HG03135 (cell line): ENCODE data around the gene TWNK.
"Not testable (repeated sequence)": the region's sequence is repeated elsewhere in the genome, so short reads cannot be mapped to it uniquely, and the experiment has no call there.

ENCODE experiments used
- ATAC-seq: cut with Tn5 transposase; IDR thresholded peaks from one replicate; pipeline ENCODE4 v1.9.1; 2021; ENCODE audit warnings: mild to moderate bottlenecking, moderate library complexity; ENCODE audit not compliant: unreplicated experiment

TWNK gene

DNA sequence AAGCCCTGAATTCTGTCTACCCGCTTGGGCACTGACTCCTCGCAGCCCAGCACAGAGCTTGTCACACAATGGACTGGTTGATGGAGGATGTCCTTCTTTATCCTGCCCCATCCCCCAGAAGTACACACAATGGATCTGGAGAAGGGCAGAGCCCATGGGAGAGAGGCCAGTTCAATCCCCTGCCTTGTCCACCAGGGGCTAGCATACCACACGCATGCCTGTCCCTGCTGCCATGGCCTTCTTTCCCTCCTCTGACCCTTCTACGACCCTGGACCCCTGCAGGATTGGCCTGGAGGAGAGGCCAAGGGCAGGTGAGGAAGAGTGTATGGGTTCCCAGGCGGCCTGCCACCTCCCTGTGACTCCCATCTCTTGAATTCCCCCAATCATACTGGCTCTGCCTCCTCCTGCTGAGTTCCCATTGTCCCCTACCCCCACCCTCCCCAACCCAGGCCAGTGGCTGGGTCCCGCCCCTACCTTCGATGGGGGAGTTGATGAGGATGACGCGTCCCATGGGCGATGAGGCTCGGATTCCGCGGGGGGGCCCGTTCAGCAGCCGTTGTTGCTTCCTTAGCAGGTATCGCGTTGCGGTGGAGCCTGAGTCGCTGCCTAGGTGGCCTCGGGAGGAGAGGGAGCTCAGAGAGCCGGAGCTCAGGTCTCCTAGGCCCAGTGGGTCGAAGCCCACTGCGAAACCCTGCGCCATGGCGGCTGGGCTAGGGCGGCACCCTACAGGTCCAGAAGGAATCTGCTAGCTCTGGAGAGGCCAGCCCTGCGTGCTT, 42.4 kb downstream of the TWNK start:
- ATAC-seq = no peak

GRCh38 chr10:101030496-101031127, 43.3 kb downstream of the TWNK start:
- ATAC-seq = no peak

GRCh38 chr10:101031128-101031795, 43.9 kb downstream of the TWNK start, which contains the start of the genes PDZD7 and SFXN3:
Gene PDZD7 (minus strand): TSS chr10:101031129. CDS start chr10:101030219, 910 bp downstream.
Gene SFXN3 (plus strand): TSS chr10:101031234. CDS start chr10:101034695, 3,461 bp downstream.
- ATAC-seq = peak; percentile 88

- no peak for ATAC-seq
These were observed 44.7 kb downstream of the TWNK start for GRCh38 chr10:101031796-101032636.

DNA sequence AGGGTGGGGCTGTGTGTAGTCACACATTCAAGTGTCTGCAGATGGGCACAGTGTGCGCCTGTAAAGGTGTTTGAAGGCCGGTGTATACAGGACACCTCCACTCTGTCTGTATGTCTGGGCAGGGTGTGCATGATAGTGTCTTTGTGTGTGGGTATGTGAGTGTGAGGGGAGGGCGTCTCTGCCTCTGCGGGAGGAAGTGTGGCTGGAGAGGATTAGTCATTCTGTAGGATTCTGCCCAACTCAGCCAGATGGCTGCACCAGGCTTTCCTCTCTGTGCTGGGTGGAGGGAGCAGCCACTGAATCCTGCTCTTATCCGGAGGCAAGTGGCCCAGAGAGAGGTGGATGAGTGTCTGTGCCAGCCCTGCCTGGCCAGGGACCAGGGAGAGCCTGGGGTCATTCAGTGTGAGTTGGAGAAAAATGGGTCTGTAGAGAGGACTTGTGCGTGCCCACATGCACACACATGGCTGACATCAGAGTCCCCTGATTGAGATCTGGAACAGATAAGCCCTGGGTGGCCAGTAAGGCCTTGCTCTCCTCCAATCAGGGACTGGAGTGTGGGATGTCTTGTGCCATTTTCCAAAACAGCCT, 45.4 kb downstream of the TWNK start:
- ATAC-seq = no peak

GRCh38 chr10:101033276-101033675, 45.9 kb downstream of the TWNK start:
- no peak for ATAC-seq

- ATAC-seq = not testable (repeated sequence)
These were observed 47.1 kb downstream of the TWNK start for GRCh38 chr10:101034404-101034803.

DNA sequence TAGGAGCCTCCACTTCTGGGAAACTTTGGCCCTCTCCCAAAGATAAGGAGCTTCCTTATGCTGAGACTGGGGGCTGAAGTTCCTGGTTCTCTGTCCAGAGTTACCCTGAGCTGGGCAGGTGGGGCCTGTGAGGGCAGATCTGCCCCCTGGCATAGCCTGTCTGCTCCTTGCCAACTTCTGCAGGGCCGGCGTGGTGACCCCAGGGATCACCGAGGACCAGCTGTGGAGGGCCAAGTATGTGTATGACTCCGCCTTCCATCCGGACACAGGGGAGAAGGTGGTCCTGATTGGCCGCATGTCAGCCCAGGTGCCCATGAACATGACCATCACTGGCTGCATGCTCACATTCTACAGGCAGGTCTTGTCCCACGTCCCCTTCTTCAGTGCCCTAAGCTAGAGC, 48.0 kb downstream of the TWNK start:
- no peak for ATAC-seq

DNA sequence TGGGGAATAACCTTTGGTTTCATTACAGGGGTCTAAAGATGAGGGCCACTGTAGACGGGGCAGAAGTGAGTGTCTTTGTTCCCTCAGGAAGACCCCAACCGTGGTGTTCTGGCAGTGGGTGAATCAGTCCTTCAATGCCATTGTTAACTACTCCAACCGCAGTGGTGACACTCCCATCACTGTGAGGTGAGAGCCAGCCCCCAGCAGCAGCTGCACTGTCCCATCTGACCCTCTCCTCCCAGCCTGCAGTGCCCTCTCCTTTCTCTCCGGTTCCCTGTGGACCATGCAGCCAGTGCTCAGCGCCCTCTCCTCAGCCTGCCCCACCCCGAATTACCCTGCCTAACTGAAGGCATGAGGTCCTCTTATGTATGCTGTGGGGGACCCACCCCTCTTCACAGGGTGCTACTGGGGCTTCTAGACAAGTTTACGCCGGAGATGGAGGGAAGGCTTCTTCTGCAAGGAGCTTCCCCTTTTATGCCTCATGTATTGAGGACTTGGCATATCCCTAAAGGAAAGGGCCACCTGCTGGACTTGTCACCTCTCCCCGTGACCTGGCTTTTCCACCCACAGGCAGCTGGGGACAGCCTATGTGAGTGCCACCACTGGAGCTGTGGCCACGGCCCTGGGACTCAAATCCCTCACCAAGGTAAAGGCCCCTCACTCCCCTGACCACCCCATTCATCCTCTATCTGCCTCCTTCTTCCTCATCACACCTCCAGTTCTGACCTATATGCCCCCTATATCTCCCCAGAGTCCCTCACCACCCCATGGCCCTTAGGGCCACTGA, 48.8 kb downstream of the TWNK start:
- no peak for ATAC-seq

DNA sequence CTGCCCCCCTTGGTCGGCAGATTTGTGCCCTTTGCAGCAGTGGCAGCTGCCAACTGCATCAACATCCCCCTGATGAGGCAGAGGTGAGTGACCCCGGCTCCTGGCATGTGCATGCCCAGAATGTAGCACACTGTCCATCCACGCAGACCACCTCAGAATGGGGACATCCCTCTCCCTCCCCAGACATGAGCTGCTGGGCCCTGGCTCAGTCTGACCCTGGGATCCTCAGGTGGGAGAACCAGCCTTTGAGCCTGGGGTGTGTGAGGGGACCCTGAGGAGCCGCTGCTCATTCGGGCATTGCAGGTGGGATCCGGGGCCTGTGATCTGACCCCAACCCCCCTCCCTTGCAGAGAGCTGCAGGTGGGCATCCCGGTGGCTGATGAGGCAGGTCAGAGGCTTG, 49.4 kb downstream of the TWNK start:
- ATAC-seq = no peak

GRCh38 chr10:101038484-101038883, 51.1 kb downstream of the TWNK start:
- ATAC-seq = no peak

- ATAC-seq = no peak
These were observed 52.7 kb downstream of the TWNK start for GRCh38 chr10:101040061-101040460.

GRCh38 chr10:101040851-101041250, 53.5 kb downstream of the TWNK start:
- no peak for ATAC-seq

DNA sequence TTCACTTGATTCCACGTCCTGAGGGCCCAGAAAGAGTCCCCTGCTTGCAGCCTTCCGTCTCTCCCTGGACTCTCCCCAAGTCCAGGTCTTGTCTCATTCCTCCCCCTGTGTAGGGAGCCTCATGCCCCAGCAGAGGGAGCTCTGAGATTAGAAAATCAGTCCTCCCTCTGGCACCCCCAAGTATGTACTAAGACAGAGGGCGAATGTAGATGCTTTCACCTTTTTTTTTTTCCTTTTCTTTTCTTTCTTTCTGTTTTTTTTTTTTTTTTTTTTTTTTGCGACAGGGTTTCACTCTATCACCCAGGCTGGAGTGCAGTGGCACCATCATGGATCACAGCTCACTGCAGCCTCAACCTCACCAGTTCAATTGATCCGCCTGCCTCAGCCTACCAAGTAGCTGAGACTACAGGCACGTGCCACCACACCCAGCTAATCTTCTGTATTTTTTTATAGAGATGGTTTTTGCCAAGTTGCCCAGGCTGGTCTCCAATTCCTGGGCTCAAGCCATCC, 54.0 kb downstream of the TWNK start:
- peak; percentile 50 for ATAC-seq

GRCh38 chr10:101042118-101042517, 54.8 kb downstream of the TWNK start:
- no peak for ATAC-seq

- ATAC-seq = peak; percentile 88
These were observed 55.5 kb downstream of the TWNK start for GRCh38 chr10:101042667-101043362.

GRCh38 chr10:101043363-101043707, 56.0 kb downstream of the TWNK start:
- ATAC-seq = peak; percentile 13
